ENCODE results near the gene MAGI2. TPM values are rescaled to one million over a fixed set of nuclear protein-coding genes. Genes with fewer than 3 reads are reported as not detected.

Gene MAGI2
- total and polyA plus RNA-seq, 2 experiments from 2014 or later = 10.4 to 26.4 TPM

- Histone ChIP-seq H4K20me1 (replicated peaks; ENCODE audit: insufficient read depth) (no peaks in the 10 kb centered on the region), H3K4me3 (no peak overlapping the region), H3K4me2 (no peak overlapping the region), H3K27me3 (ENCODE audit: insufficient read depth) (no peaks in the 10 kb centered on the region), H3K27ac (ENCODE audit: low read depth) (no peak overlapping the region), H2AFZ (no peak overlapping the region), H3K4me1 (ENCODE audit: insufficient read depth) (0 out of 2 replicates have a peak, but pooled peaks cover 5% of the 10 kb centered on the region), H3F3A (replicated peaks; ENCODE audit: low read depth) (no peaks in the 10 kb centered on the region), H3K9me2 (ENCODE audit: insufficient read depth) (no peaks in the 10 kb centered on the region), H3K36me3 (ENCODE audit: insufficient read depth) (no peaks in the 10 kb centered on the region), H3K79me2 (replicated peaks; ENCODE audit: insufficient read depth) (no peaks in the 10 kb centered on the region)
- DNase-seq (ENCODE audit: low spot score) (peak; percentile 45), ATAC-seq (peak; percentile 57)
- Mint-ChIP-seq H3K27me3 (ENCODE audit: insufficient read depth, low read depth, poor library complexity) (no peaks in the 10 kb centered on the region), H3K36me3 (ENCODE audit: low read depth) (no peaks in the 10 kb centered on the region), H3K27ac (no peak overlapping the region), H3K4me1 (peaks cover 21% of the 10 kb centered on the region), H3K9me3 (no peaks in the 10 kb centered on the region), H3K4me3 (no peak overlapping the region)
- TF ChIP-seq, protein P1, sequence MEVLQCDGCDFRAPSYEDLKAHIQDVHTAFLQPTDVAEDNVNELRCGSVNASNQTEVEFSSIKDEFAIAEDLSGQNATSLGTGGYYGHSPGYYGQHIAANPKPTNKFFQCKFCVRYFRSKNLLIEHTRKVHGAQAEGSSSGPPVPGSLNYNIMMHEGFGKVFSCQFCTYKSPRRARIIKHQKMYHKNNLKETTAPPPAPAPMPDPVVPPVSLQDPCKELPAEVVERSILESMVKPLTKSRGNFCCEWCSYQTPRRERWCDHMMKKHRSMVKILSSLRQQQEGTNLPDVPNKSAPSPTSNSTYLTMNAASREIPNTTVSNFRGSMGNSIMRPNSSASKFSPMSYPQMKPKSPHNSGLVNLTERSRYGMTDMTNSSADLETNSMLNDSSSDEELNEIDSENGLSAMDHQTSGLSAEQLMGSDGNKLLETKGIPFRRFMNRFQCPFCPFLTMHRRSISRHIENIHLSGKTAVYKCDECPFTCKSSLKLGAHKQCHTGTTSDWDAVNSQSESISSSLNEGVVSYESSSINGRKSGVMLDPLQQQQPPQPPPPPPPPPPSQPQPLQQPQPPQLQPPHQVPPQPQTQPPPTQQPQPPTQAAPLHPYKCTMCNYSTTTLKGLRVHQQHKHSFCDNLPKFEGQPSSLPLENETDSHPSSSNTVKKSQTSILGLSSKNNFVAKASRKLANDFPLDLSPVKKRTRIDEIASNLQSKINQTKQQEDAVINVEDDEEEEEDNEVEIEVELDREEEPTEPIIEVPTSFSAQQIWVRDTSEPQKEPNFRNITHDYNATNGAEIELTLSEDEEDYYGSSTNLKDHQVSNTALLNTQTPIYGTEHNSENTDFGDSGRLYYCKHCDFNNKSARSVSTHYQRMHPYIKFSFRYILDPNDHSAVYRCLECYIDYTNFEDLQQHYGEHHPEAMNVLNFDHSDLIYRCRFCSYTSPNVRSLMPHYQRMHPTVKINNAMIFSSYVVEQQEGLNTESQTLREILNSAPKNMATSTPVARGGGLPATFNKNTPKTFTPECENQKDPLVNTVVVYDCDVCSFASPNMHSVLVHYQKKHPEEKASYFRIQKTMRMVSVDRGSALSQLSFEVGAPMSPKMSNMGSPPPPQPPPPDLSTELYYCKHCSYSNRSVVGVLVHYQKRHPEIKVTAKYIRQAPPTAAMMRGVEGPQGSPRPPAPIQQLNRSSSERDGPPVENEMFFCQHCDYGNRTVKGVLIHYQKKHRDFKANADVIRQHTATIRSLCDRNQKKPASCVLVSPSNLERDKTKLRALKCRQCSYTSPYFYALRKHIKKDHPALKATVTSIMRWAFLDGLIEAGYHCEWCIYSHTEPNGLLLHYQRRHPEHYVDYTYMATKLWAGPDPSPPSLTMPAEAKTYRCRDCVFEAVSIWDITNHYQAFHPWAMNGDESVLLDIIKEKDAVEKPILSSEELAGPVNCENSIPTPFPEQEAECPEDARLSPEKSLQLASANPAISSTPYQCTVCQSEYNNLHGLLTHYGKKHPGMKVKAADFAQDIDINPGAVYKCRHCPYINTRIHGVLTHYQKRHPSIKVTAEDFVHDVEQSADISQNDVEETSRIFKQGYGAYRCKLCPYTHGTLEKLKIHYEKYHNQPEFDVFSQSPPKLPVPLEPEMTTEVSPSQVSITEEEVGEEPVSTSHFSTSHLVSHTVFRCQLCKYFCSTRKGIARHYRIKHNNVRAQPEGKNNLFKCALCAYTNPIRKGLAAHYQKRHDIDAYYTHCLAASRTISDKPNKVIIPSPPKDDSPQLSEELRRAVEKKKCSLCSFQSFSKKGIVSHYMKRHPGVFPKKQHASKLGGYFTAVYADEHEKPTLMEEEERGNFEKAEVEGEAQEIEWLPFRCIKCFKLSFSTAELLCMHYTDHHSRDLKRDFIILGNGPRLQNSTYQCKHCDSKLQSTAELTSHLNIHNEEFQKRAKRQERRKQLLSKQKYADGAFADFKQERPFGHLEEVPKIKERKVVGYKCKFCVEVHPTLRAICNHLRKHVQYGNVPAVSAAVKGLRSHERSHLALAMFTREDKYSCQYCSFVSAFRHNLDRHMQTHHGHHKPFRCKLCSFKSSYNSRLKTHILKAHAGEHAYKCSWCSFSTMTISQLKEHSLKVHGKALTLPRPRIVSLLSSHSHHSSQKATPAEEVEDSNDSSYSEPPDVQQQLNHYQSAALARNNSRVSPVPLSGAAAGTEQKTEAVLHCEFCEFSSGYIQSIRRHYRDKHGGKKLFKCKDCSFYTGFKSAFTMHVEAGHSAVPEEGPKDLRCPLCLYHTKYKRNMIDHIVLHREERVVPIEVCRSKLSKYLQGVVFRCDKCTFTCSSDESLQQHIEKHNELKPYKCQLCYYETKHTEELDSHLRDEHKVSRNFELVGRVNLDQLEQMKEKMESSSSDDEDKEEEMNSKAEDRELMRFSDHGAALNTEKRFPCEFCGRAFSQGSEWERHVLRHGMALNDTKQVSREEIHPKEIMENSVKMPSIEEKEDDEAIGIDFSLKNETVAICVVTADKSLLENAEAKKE (CRISPR knock-in tag; IDR thresholded peaks at IDR 0.05) = no peak
- TF ChIP-seq STAT1 (IDR thresholded peaks at IDR 0.05; ENCODE audit: unreplicated experiment) (no peak), CTCF (conservative IDR thresholded peaks at IDR 0.05; ENCODE audit: low read depth in 2 of 2) (peak; percentile 50), POLR2AphosphoS5 (IDR thresholded peaks at IDR 0.05; ENCODE audit: low read depth) (no peak), EZH2phosphoT487 (IDR thresholded peaks at IDR 0.05; ENCODE audit: unreplicated experiment) (no peak)
These were observed 1009.7 kb downstream of the MAGI2 start for GRCh38 chr7:78443811-78444210.
